Fibroblast of lung (primary cell): ENCODE data around the gene TVP23C. TPM values are rescaled to one million over a fixed set of nuclear protein-coding genes. Genes with fewer than 3 reads are reported as not detected.

ENCODE experiments used
- DNase-seq, 2 donors: peaks; one replicate each; pipeline versions ENCODE4 v3.0.0 to v3.0.0-alpha.2; 2010; ENCODE audit warnings: low read depth in 2 of 2
- H2AFZ ChIP-seq: 2 replicates; pipeline ENCODE4 v1.5.1; 2012; ENCODE audit warnings: low read length, control low read depth, inconsistent platforms
- H3K27ac ChIP-seq: 2 replicates; pipeline ENCODE4 v1.5.1; 2011; ENCODE audit warnings: low read length, control low read depth; ENCODE audit not compliant: insufficient read depth
- H3K27me3 ChIP-seq: 2 replicates; pipeline ENCODE4 v1.5.1; 2011; ENCODE audit warnings: mild to moderate bottlenecking, low read length; ENCODE audit not compliant: control insufficient read depth, insufficient read depth
- H3K36me3 ChIP-seq: 2 replicates; pipeline ENCODE4 v1.5.1; 2011; ENCODE audit warnings: low read length; ENCODE audit not compliant: control insufficient read depth, insufficient read depth
- H3K4me1 ChIP-seq: 2 replicates; pipeline ENCODE4 v1.5.1; 2011; ENCODE audit warnings: low read length; ENCODE audit not compliant: control insufficient read depth, insufficient read depth; ENCODE audit errors: extremely low read depth
- H3K4me2 ChIP-seq: 2 replicates; pipeline ENCODE4 v1.5.1; 2011; ENCODE audit warnings: low read length, control low read depth; ENCODE audit not compliant: insufficient read depth; ENCODE audit errors: extremely low read depth
- H3K4me3 ChIP-seq, 4 experiments: fragments of 200-600 bp in 1 of 4; sonication (generic) in 1 of 4; replicated peaks in 1 of 4; 2 replicates each; pipeline ENCODE4 v1.5.1; 2011 to 2016; ENCODE audit warnings: low read length in 4 of 4, low read depth in 3 of 4, mild to moderate bottlenecking in 3 of 4, control low read depth in 2 of 4, inconsistent platforms in 1 of 4, mixed read lengths in 1 of 4; ENCODE audit not compliant: insufficient read depth in 1 of 4; ENCODE audit errors: control extremely low read depth in 1 of 4
- H3K79me2 ChIP-seq: 2 replicates; pipeline ENCODE4 v1.5.1; 2012; ENCODE audit warnings: mild to moderate bottlenecking, low read length, inconsistent platforms; ENCODE audit not compliant: control insufficient read depth, insufficient read depth
- H3K9ac ChIP-seq: 2 replicates; pipeline ENCODE4 v1.5.1; 2011; ENCODE audit warnings: mild to moderate bottlenecking, low read length, control low read depth; ENCODE audit not compliant: insufficient read depth
- H3K9me3 ChIP-seq: 2 replicates; pipeline ENCODE4 v1.5.1; 2012; ENCODE audit warnings: low read depth, low read length; ENCODE audit not compliant: control insufficient read depth, insufficient read depth
- H4K20me1 ChIP-seq: 2 replicates; pipeline ENCODE4 v1.5.1; 2011; ENCODE audit warnings: low read length; ENCODE audit not compliant: control insufficient read depth, insufficient read depth; ENCODE audit errors: extremely low read depth
- EZH2 ChIP-seq: IDR thresholded peaks from 2 replicates; pipeline ENCODE4 v1.5.1; 2012; ENCODE audit warnings: low read length, control low read depth, mild to moderate bottlenecking; ENCODE audit errors: missing control alignments
- polyA plus RNA-seq, 2 donors: library from polyadenylated mRNA; depleted of rRNA in 1 of 2; stranded (reverse) in 1 of 2; unstranded in 1 of 2; fragments of >200 nt; gene quantifications; 2 replicates each; pipeline ENCODE4 v1.2.1, GENCODE V29; 2011 to 2012; ENCODE audit warnings: missing spikeins in 1 of 2
- total RNA-seq: library from RNA; depleted of rRNA; stranded (reverse); fragments of >200 nt; gene quantifications from 2 replicates; pipeline ENCODE4 v1.2.1, GENCODE V29; 2014
- TF ChIP-seq, protein P1 (sequence below), 2 donors: IDR thresholded peaks in 1 of 2; conservative IDR thresholded peaks in 1 of 2; 1 replicate in 1 of 2; 2 replicates in 1 of 2; pipeline ENCODE4 v1.5.1; 2011 to 2012; ENCODE audit warnings: low read length in 2 of 2, control low read depth in 1 of 2, inconsistent platforms in 1 of 2, low read depth in 1 of 2, mild to moderate bottlenecking in 1 of 2

TVP23C gene
- total and polyA plus RNA-seq, 2 donors (not counting 1 experiment from before 2014, with no cell fraction given) = 7.0 to 25.1 TPM

DNA sequence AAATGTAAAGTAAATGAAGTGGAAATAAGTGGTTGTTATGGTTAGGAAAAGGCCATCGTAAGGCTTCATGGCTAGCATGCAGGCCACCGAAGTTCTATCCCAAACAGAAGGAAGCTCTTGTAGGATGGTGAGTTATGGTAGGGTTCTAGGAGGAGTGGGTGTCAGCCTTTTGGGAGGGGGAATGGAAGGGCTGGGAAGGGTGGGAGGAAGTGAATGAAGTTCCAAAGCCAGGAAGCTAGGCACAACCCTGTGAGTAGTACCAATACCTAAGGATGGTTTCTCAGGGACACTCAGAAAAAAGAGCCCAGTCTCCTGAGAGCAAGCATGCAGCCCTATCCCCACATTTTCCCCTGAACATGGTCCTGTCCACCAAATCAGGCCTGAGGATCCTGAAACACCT is 59.6 kb downstream of the TVP23C start:
- H3K9ac ChIP-seq = no peak overlapping the region
- TF ChIP-seq EZH2 = no peak
- TF ChIP-seq, protein P1, sequence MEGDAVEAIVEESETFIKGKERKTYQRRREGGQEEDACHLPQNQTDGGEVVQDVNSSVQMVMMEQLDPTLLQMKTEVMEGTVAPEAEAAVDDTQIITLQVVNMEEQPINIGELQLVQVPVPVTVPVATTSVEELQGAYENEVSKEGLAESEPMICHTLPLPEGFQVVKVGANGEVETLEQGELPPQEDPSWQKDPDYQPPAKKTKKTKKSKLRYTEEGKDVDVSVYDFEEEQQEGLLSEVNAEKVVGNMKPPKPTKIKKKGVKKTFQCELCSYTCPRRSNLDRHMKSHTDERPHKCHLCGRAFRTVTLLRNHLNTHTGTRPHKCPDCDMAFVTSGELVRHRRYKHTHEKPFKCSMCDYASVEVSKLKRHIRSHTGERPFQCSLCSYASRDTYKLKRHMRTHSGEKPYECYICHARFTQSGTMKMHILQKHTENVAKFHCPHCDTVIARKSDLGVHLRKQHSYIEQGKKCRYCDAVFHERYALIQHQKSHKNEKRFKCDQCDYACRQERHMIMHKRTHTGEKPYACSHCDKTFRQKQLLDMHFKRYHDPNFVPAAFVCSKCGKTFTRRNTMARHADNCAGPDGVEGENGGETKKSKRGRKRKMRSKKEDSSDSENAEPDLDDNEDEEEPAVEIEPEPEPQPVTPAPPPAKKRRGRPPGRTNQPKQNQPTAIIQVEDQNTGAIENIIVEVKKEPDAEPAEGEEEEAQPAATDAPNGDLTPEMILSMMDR (conservative IDR thresholded peaks at IDR 0.05 in 1 of 2, IDR thresholded peaks at IDR 0.05 in 1 of 2; ENCODE audit: low read depth in 1 of 2, low read length in 2 of 2) = no peak
- no peaks in the 10 kb centered on the region for H3K79me2 ChIP-seq
- H3K9me3 ChIP-seq = no peaks in the 10 kb centered on the region
- no peaks in the 10 kb centered on the region for H3K27me3 ChIP-seq
- H3K4me3 ChIP-seq = no peak overlapping the region
- H2AFZ ChIP-seq = no peak overlapping the region
- DNase-seq = no peak
- no peaks in the 10 kb centered on the region for H3K36me3 ChIP-seq
- H3K4me1 ChIP-seq = peaks cover 8% of the 10 kb centered on the region
- H4K20me1 ChIP-seq = no peaks in the 10 kb centered on the region
- no peak overlapping the region for H3K27ac ChIP-seq
- H3K4me2 ChIP-seq = no peak overlapping the region

DNA sequence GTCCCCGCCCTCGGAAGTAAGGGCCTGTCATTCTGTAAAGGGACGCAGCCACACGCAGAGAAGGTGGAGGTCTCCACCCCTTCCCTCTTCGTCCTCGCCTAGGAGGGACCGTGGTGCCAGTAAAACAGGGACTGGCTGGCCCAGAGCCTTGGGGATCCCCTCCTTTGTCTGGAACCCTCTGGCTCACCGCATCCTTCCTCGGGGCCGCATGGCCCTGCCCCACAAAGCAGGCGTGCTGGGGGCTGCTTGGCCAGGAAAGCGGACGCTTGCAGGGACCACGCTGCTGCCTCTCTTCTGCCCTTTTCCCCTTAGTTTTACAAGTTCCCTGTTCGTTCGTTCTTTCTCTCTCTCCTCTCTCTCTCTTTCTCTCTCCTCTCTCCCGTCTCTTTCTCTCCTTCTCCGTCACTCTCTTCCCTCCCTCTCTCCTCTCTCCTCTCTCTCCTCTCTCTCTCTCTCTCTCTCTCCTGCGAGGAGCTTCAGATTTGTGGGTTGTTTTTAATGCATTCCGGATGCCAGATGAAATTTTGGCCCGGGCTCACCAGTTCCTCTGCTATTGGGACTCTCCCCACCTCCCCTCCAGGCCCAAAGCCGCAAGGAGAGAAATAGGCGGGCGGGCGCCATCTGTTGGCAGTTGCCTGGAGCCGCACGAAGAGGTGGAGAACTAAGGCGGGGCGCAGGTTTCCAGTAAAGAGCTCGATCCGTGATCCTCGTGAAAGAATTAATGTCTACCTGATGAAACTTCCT is 60.7 kb downstream of the TVP23C start:
- H3K4me2 ChIP-seq = peak overlapping the region; percentile 9
- peak; percentile 91 to 96 for DNase-seq
- no peaks in the 10 kb centered on the region for H3K79me2 ChIP-seq
- peak overlapping the region; percentile 63 for H3K27ac ChIP-seq
- TF ChIP-seq, protein P1 (conservative IDR thresholded peaks at IDR 0.05 in 1 of 2, IDR thresholded peaks at IDR 0.05 in 1 of 2; ENCODE audit: low read depth in 1 of 2, low read length in 2 of 2) = peak; percentile 87 to 91
- TF ChIP-seq EZH2 = no peak
- no peaks in the 10 kb centered on the region for H3K36me3 ChIP-seq
- no peaks in the 10 kb centered on the region for H4K20me1 ChIP-seq
- H3K4me3 ChIP-seq = peak overlapping the region in 2 of 4 experiments; percentile 41 to 51
- H3K27me3 ChIP-seq = no peaks in the 10 kb centered on the region
- peak overlapping the region; percentile 60 for H2AFZ ChIP-seq
- H3K9me3 ChIP-seq = no peaks in the 10 kb centered on the region
- H3K4me1 ChIP-seq = no peaks in the 10 kb centered on the region
- H3K9ac ChIP-seq = peak overlapping the region; percentile 58

DNA sequence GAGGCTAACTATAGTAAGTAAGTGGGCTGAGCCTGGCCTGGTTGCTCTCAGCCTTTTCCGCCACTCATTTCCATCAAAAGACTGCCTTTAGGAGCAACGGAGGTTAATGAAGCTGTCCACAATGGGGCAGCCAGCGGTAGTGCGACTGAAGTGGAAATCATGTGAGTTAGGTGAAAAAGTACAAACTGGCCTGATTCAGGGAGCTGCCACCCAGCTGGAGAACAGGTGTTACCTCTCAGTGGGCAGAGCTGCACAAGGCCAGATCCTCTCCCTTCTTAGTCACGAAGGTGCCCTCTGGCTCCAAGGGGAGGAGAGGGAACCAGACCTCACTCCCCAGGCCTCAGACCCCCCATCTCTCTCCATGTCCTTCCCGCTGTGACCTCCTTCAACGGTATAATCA is 61.5 kb downstream of the TVP23C start:
- Histone ChIP-seq H3K4me1 (no peaks in the 10 kb centered on the region), H3K79me2 (no peaks in the 10 kb centered on the region), H3K27me3 (no peaks in the 10 kb centered on the region), H3K9me3 (no peaks in the 10 kb centered on the region), H4K20me1 (no peaks in the 10 kb centered on the region), H3K9ac (no peak overlapping the region), H3K27ac (no peak overlapping the region), H3K4me3 (no peak overlapping the region), H3K4me2 (no peak overlapping the region), H2AFZ (no peak overlapping the region), H3K36me3 (no peaks in the 10 kb centered on the region)
- DNase-seq = no peak
- TF ChIP-seq, protein P1 (conservative IDR thresholded peaks at IDR 0.05 in 1 of 2, IDR thresholded peaks at IDR 0.05 in 1 of 2; ENCODE audit: low read depth in 1 of 2, low read length in 2 of 2) = no peak
- TF ChIP-seq EZH2 = no peak
